SKM-1 (cell line): Measurements from ENCODE around the gene TAS1R2.
"Not testable (repeated sequence)": the region's sequence is repeated elsewhere in the genome, so short reads cannot be mapped to it uniquely, and the experiment has no call there.

Source experiments
- DNase-seq: peaks from one replicate; lab custom pipeline; 2025; ENCODE audit not compliant: unreplicated experiment; lab: John Stamatoyannopoulos, UW

TAS1R2 gene

DNA sequence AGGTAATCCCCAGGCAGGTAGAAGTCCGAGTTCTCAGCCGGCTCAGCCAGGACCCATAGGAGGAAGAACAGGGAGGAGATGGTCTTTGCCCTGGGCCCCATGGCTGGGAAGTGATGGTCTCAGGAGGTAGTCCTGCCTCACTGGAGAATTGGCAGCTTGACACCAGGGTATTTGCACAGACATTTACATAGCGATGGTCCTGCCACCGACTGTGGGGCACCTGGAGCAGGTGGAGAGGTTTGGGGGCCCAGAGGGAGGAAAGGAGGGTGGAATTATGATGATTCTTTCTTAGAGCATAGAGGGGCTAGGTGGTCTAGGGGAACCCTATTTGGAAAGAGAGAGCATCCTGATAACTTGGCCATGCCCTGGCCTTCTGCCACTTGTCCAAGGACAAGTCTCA, at the start of gene TAS1R2:
Gene TAS1R2 (minus strand): TSS at position 101 of the 400 bp plus-strand sequence. CDS start 0 bp downstream, at position 101.
- no peak for DNase-seq

DNA sequence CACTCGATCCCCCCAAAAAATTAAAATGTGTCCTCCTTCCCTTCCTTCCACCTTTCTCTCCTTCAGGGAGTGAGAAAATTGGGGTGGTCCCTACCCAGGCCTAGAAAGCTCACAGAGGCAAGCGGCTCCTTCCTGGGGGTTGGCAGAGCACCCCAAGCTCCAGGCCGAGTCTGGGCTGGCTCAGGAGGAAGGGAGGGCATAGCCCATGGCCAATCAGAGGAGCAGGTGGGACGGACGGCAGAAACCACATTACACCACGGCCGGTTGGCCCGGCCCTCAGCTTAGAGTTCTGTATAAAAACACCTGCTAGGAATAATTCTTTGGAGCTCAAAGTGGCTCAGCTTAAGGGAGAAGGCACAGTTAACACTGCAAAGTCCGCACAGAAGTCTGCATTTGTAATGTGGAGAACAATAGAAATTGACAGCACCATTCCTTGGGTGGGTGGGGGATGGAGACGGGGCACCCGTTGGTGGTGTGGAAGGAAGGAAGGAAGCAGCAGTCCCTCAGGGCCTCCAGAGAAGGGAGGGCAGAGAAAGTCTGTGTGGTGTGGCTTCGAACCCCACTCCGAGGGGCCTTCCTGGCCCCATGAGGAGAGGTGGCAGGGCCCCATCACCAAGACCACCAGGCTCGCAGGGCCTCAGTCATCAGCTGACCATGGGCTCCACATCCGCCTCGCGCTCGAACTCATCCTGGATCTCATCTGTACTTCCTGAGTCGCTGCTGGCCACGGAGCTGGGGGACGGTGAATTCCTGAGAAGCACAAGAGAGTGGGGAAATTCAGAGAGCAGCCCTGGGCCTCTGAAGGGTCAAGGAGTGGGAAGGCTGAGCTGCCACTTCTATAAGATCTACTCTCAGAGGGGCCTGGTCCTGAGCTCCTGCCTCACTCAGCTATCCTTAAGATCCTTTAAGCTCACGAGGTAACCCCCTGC, 48.7 kb upstream of the TAS1R2 start:
- DNase-seq = no peak

DNA sequence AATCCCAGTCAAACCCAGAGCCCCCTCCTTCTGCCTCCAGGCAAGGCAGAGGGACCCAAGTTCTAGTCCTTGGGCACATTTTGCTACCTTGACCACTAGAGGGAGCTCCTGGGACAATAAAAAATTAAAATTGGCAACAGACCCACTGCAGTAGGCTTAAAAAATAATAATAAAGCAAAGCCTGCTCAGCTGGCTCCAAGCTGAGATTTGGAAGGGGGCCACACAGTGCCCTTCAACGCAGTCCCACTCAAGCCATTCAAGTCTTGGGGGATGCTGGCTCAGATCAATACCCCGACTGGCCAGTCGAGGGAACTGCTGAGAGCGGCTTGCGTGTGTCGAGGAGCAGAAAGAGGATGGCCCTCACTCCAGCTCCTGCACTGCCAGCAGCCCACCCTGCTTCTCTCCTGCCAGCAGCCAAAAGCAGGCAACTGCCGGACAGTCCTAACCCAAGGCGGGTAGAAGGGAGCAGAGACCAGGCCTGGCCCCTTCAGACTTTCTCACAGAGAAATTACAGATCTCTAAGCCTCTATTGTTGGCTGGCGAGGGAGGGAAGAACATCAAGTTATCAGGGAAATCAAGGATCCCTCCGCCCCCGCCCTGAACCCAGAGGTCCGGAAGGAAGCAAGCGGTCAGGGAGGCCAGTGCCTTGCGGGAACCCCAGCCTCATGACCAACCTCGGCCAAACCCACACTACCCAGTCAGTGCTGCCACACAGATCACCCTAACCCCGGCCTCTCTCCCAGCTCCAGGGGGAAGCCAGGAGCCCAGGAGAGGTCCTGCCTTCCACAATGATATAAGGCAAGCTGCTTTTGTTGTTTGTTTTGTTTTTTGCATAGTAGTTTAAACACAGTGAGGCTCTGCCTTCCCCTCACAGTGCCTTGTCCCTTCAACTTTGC, 47.8 kb upstream of the TAS1R2 start:
- peak; percentile 33 for DNase-seq

DNA sequence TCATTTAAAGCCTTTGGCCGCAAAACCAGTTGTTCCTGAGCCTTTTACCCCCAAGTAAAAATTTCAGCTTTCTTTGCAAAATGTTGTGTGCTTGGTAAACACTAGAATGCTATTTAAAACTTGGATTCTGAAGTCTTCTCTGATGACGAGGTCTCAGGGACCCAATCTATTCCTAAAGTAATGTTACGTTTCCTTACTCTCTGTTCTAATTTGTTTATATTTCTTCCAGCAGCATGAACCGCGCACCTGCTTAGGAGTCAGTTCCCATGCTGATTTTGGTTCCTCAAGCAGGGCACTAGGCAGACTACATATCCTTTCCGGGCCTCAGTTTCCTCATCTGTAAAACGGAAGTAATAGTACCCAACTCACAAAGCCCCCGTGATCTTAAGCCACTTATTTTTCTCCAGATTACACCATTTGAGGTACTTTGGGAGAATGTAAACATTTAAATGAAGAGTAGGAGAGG, 43.9 kb upstream of the TAS1R2 start:
- no peak for DNase-seq

DNA sequence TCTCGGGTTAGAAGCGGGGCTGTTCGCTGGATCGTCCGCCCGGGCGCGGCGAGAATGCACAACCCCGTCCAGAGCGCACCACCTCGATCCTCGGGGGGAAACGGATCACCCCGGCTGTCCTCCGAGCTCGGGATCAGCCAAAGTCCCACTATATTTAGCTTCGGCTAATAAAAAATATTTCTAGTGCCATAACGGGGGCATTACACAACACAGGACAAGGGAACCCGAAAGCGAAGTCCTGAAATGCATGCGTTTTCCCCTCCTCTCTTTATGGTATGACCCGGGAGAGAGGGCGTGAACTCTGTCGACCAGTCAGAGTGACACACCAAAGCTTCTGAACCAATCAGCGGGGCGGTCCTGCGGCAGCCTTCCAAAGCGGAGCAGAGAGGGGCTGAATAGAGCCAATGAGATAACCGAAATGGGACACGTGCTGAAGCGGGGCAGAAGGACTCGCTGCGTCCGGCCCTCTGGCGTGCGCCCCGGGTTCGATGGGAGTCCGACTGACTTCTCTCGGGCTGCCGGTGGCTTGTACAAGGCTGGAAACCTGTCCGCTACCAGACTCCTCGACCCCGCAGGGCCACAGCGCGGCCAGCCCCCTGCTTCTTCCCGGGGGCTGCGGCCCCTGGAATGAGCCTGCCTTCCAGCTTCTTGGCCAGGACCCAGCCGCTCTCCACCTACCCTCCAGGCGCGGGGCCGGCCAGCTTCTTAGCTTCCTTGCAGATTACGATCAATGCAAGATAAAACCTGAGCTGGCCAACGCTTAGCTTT, 43.2 kb upstream of the TAS1R2 start, which contains the start of gene ALDH4A1:
Gene ALDH4A1 (minus strand): TSS at position 33 of the 768 bp plus-strand sequence. CDS start 32 bp downstream, at position 1.
- peak; percentile 98 for DNase-seq

DNA sequence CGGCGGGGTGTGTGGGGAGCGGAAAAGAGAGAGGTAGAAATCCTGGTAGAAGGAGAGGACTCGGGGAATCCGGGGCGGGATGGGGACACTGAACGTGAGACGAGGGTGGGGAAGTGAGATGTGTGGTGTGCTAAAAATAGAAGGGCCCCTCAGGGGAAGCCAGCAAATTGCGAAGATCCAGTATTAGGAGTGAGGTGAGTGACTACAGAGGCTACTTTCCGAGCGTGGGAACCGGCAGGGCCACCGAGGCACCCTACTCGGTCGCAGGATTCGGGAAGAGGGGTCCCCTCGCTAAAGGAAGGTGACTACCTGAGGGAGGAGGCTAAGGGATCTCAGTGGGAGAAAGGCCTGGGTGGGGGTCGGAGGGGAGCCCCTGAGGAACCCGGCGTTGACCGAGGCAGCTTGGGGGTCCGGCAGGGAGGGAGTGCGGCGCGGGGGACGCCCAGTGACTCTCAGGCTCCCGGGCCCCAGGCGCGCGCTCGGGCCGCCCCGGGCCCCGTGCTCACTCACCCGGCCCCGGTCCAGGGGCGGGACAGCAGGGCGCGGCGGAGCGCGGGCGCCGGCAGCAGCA, 42.6 kb upstream of the TAS1R2 start:
- no peak for DNase-seq

DNA sequence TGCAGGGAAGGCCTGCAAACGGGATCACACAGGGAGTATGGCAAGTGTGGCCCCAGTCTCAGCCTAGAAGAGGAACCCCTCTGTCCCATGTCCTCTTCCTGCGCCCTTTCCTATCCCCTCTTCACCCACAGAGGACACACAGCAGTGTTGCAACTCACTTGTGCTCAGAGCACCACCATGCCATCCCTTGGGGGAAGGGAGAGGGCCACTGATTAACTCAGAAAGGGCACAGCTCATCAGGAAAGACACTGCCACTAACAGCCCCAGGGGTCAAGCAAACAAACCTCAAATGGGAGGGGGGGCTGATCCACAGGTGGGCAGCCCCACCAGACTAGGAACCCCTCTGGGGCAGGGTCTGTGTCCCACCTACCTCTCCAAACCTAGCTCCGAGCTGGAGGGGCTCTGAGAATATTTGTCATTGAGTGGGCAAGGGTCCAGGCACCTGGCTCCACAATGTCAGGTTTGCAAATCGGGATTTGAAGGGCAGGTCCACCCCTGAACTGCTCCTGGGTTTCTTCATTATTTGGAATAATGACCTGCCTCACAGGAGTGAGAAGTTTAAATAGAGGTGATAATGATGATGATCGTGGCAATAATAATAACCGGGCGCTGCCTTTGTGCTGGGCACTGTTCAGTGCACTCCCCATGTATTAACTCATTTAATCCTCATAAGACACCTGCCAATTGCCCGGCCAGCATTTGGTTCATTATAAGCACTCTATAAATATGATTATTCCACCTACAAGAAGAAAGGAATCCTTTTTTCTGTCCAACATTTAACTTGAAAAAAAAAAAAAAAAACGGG, 41.9 kb upstream of the TAS1R2 start:
- DNase-seq = no peak

DNA sequence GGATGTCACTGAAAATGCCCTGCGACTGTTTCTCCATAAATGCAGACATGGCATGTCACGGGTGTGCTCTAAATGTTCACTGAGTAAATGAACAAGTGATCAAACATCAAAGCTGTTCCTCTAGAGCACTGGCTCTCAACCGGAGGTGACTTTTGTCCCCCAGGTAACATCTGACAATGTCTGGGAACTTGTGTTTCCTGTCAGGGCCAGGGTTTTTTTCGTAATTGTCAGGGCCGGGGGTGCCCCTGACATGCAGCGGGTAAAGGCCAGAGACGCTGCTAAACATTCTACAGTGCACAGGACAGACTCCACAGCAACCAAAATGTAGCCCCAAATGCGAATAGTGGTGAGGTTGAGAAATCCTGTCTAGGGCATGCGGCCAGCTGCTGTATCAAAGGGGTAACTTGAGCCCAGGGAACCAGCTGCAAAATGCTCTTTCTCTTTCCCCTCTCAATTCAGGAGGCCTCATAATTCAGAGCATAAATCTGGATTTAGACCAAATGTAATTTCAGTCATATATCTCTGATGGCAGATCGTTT, 40.9 kb upstream of the TAS1R2 start:
- no peak for DNase-seq

DNA sequence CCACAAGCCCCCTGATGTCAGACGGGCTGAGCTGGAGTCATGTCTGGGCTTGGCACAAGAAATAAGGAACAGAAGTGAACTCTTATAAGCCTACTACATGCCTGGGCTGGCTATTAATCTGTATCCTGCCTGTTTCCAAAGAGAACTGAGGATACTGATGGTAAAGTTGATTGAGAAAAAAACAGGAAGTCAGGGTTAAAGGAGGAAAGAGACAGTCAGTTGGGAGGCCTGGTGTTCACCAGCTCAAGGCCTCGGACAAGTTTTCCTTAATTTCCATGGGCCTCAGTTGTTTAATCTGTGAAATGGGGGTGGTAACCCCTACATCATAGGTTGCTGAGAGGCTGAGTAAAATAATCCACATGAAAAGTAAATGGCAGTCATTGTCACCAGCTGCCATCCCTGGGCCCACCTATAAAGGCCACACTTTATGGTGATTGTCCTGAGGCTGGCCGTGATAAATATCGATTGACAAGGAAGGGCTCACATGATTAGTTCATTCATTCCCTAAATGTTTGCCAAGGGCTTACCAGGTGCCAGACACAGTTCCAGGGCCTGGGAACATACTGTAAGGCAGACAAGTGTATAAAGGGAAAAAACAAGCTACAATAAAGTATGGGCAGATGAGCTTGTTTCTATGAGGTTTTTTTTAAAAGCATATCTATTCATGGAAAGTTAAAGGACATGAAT, 40.0 kb upstream of the TAS1R2 start:
- no peak for DNase-seq

DNA sequence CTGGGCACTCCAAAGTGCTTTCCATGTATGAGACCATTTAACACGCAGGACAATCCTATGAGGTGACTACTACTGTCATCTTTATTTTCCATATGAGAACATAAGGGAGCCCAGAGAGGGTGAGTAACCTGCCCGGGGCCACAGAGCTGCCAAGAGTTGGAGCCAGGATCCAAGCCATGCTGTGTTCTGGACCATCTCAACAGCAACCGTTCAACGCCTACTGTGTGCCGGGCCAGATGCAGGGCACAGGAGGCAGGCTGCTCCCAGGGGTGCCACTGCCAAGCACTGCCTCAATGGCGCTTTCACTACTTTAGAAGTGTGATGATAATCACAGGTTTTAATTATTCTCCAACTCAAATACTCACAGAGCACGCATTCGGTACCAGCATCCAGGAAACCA, 39.1 kb upstream of the TAS1R2 start:
- DNase-seq = no peak

DNA sequence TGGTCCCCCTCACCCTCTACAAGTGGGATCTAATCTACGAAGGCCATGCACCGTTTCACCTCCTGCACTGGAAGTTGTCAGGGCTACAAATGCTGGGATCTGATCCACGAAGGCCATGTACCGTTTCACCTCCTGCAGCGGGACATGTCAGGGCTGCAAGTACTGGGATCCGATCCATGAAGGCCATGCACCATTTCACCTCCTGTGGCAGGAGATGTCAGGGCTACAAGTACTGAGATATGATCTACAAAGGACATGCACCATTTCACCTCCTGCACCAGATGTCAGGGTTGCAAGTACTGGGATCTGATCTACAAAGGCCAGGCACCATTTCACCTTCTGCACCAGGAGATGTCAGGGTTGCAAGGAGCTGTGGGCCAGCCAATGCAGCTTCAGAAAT, 35.9 kb upstream of the TAS1R2 start:
- DNase-seq = no peak

DNA sequence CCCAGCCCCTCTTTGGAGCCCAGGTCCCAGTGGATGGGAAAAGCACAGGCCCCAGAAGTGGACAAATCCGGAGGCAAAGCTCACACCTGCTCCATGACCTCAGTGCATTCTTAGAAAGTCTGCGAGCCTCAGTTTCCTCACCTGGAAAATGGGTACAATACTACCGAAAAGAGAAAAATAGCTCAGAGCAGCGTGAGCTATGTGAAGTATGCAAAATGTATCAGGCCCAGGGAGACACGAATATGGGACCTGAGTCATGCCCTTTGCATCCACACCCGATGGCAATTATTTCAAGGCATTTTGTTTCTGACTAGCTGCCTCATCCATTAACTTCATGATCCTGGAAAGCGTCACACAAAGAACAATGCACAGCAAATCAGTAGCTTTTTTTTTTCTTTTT, 33.7 kb upstream of the TAS1R2 start:
- no peak for DNase-seq

DNA sequence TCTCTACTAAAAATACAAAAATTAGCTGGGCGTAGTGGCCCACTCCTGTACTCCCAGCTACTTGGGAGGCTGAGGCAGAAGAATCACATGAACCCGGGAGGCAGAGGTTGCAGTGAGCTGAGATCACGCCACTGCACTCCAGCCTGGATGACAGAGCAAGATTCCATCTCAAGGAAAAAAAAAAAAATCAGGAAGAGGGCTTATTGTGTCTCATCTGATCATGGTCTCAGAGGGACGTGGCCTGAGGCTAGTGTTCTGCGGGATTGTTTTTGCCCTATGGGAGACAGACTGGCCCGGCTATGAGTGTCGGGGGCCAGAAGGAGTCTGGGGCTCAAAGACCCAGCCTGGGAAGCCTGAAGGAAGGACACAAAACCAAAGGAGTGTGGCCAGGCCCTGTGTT, 32.4 kb upstream of the TAS1R2 start:
- DNase-seq = not testable (repeated sequence)

DNA sequence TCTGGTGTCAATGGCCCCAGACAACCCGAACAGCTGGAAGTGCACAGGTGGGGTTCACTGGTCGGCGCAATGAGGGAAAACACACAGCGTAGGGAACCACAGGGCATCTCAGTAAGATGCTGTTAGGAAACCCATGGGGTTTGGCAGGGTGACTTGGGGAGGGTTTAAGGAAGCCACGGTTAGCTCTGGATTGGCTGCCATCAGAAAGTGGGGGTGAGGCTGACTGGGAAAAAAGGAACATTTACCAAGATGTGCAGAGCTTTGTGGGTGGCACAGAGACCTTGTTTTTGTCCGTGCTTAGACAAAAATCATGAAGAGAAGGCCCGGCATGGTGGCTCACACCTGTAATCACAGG, 31.9 kb upstream of the TAS1R2 start:
- DNase-seq = no peak

DNA sequence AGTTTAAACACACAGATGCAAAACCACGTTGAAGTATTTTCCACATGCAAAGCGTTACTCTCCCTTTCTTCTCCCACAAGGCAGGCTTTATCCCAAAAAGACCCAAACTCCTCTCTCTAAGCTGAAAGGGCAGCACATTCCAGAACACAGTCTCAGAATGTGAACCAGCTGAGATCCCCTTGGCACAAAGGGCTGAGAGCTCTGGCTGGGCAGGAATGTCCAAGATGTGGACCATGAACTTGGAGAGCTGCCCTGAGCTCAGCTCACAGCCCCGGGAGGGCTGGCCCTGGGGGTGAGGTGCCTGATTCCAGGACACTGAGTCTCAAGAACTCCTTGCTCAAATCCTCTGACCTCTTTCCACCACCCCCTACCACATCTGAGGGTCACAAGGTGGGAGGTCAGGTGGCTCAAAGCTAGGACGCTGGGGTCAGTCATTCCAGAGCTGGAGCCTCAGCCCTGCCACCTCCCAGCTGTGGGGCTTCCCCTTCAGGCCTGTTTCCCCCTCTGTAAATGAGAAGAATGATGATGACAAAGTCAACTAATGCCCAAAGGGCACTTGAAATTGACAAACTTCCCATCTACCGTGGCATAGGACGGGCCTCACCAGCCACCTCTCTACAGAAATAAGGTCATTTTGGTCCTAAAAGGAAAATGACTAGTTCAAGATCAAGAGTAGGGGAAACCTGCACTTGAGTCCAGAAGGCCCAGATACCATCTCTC, 31.4 kb upstream of the TAS1R2 start:
- DNase-seq = no peak

DNA sequence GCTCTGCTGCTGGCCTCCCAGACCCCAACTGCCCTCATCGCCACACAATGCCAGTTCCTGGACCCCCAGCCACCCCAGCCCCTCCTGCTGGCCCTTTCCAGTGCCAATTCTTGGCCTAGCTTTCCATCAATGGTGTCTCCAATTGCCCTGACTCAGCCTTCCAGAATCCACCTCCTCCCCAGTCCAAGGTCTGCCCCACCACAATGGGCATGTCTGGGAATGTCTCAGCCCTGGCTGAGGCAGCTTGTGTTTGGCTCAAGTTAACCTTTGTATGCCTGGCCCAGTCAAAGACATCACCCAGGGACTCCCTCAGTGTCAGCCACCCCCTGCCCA, 26.5 kb upstream of the TAS1R2 start:
- no peak for DNase-seq

DNA sequence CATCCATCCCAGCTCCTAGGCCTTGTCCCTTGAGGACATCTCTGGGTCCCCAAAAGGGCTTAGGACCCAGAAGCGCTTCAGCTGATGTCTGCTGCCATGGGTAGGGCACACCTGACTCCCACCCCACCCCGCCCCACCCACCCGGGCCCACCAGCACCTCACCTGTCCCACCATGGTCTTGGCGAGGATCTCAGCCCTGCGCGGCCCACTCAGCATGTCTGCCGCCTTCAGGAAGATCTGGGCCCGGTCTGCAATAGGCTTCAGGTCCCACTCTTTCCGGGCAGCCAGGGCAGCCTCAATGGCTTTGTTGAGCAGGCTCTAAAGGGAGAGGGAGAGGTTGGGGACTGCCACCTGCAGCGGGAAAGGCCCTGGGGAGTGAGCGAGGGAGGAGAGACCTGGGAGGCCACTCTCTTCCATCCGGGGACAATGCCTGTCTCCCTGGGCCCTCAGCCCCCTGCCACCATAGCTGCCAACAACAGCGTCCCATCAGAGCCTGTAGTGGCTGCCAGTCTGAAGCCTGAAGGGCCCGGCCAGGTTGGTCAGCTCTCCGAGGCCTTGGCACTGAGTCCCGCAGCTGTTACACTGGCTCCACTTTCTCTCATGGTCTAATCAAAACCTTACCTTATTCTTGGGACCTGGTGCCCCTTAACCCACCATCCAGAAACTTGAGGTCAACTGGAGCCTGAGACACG, 26.0 kb upstream of the TAS1R2 start:
- DNase-seq = no peak

DNA sequence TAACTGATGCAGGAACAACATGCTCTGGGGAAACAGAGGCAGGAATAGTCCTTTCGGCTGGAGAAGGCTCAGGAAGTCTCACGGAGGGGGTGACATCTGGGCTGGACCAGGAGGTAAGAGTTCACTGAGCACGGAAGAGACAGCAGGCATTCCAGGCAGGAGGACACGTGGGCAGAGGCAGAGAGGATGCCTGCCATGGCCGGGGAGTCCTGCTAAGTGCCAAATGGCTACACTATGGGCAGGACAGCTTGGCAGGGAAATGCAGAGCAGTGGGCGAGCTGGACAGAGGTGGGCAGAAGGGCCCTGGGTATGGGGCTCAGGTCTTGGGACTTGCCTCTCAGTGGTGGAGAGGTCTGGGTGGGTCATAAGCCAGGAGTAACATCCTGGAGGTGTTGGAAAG, 25.3 kb upstream of the TAS1R2 start:
- no peak for DNase-seq
